ENCODE results near the gene ADAM17. TPM values are rescaled to one million over a fixed set of nuclear protein-coding genes. Genes with fewer than 3 reads are reported as not detected.

The ADAM17 gene
- polyA plus RNA-seq, 1 donor from 2014 or later = 32.6 TPM

DNA sequence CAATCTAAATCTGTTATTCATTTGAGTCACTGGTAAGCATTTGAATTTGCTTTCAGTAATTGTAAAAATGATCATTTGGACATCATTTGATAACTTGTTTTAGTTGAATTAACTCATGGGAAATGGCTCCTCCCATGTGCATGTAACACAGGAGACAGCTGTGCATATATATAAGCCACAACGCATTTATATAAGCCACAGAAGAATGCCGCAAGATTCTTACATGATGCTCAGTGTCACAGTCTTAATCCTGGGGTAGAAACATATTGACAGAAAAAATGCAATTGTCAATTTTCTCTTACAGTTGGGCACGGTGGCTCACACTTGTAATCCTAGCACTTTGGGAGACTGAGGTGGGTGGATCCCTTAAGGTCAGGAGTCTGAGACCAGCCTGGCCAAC, 94.6 kb downstream of the ADAM17 start:
- Histone ChIP-seq H3K9me3 (ENCODE audit: low read length) (no peaks in the 10 kb centered on the region), H3K9me2 (ENCODE audit: insufficient read depth, low read length) (no peaks in the 10 kb centered on the region), H3K4me3 (ENCODE audit: low read length) (no peak overlapping the region), H4K20me1 (ENCODE audit: insufficient read depth) (no peaks in the 10 kb centered on the region), H3K9ac (ENCODE audit: low read length) (no peak overlapping the region), H3K36me3 (ENCODE audit: insufficient read depth, low read length) (no peaks in the 10 kb centered on the region), H3K4me2 (ENCODE audit: low read length) (no peak overlapping the region), H2AFZ (ENCODE audit: low read depth, low read length) (no peak overlapping the region), H3F3A (ENCODE audit: insufficient read depth, low read length, poor library complexity, severe bottlenecking) (no peaks in the 10 kb centered on the region), H3K27me3 (ENCODE audit: insufficient read depth, low read depth, low read length) (no peaks in the 10 kb centered on the region), H3K27ac (ENCODE audit: low read length) (no peak overlapping the region), H3K79me2 (replicated peaks; ENCODE audit: insufficient read depth, low read length) (no peaks in the 10 kb centered on the region)
- TF ChIP-seq EZH2 (IDR thresholded peaks at IDR 0.05; ENCODE audit: borderline replicate concordance, insufficient read depth, low read length, poor library complexity, severe bottlenecking) (no peak), SMC3 (conservative IDR thresholded peaks at IDR 0.05; ENCODE audit: poor library complexity) (no peak), CTCF (IDR thresholded peaks at IDR 0.05; ENCODE audit: poor library complexity, severe bottlenecking) (no peak), TAF1 (IDR thresholded peaks at IDR 0.05; ENCODE audit: low read depth) (no peak), RAD21 (conservative IDR thresholded peaks at IDR 0.05) (no peak), POLR2AphosphoS5 (IDR thresholded peaks at IDR 0.05) (no peak), REST (IDR thresholded peaks at IDR 0.05; ENCODE audit: borderline replicate concordance) (no peak)

- Histone ChIP-seq H3K79me2 (replicated peaks; ENCODE audit: insufficient read depth, low read length) (no peaks in the 10 kb centered on the region), H3K9me2 (ENCODE audit: insufficient read depth, low read length) (no peaks in the 10 kb centered on the region), H3K27ac (ENCODE audit: low read length) (no peak overlapping the region), H3F3A (ENCODE audit: insufficient read depth, low read length, poor library complexity, severe bottlenecking) (no peaks in the 10 kb centered on the region), H2AFZ (ENCODE audit: low read depth, low read length) (no peak overlapping the region), H3K4me3 (ENCODE audit: low read length) (no peak overlapping the region), H3K9ac (ENCODE audit: low read length) (no peak overlapping the region), H3K4me2 (ENCODE audit: low read length) (no peak overlapping the region), H3K27me3 (ENCODE audit: insufficient read depth, low read depth, low read length) (no peaks in the 10 kb centered on the region), H3K36me3 (ENCODE audit: insufficient read depth, low read length) (no peaks in the 10 kb centered on the region), H3K9me3 (ENCODE audit: low read length) (no peaks in the 10 kb centered on the region), H4K20me1 (ENCODE audit: insufficient read depth) (no peaks in the 10 kb centered on the region)
- TF ChIP-seq EZH2 (IDR thresholded peaks at IDR 0.05; ENCODE audit: borderline replicate concordance, insufficient read depth, low read length, poor library complexity, severe bottlenecking) (no peak), MXI1 (conservative IDR thresholded peaks at IDR 0.05; ENCODE audit: poor library complexity, severe bottlenecking) (no peak), RAD21 (conservative IDR thresholded peaks at IDR 0.05) (no peak), POLR2AphosphoS5 (IDR thresholded peaks at IDR 0.05) (no peak), REST (IDR thresholded peaks at IDR 0.05; ENCODE audit: borderline replicate concordance) (no peak), SMC3 (conservative IDR thresholded peaks at IDR 0.05; ENCODE audit: poor library complexity) (no peak), CTCF (IDR thresholded peaks at IDR 0.05; ENCODE audit: poor library complexity, severe bottlenecking) (no peak), TAF1 (IDR thresholded peaks at IDR 0.05; ENCODE audit: low read depth) (no peak), EP300 (conservative IDR thresholded peaks at IDR 0.05; ENCODE audit: poor library complexity, severe bottlenecking) (no peak)
Measured at GRCh38 chr2:9460441-9461017, 95.1 kb downstream of the ADAM17 start.
